Hepatic stellate cell (primary cell): ENCODE results near the gene GPC6.
A peak's percentile ranks its signal among the peaks of the same experiment; 100 is the strongest.

ENCODE experiments used
- DNase-seq: peaks from one replicate; pipeline ENCODE4 v3.0.0; 2011; ENCODE audit warnings: low spot score

GPC6 gene

GRCh38 chr13:93848247-93848646, 621.6 kb downstream of the GPC6 start:
- no peak for DNase-seq

- no peak for DNase-seq
Observed at GRCh38 chr13:93851236-93851635, 624.6 kb downstream of the GPC6 start.

GRCh38 chr13:93853912-93854311, 627.3 kb downstream of the GPC6 start:
- DNase-seq, result no peak

- no peak for DNase-seq
Observed at GRCh38 chr13:93857126-93857525, 630.5 kb downstream of the GPC6 start.

- DNase-seq, result no peak
Observed at GRCh38 chr13:93859716-93860115, 633.1 kb downstream of the GPC6 start.

- peak; percentile 1 for DNase-seq
Observed at GRCh38 chr13:93861818-93862217, 635.2 kb downstream of the GPC6 start.

GRCh38 chr13:93862259-93862658, 635.7 kb downstream of the GPC6 start:
- no peak for DNase-seq

GRCh38 chr13:93865235-93865634, 638.6 kb downstream of the GPC6 start:
- DNase-seq, result no peak

GRCh38 chr13:93867481-93867880, 640.9 kb downstream of the GPC6 start:
- no peak for DNase-seq

- no peak for DNase-seq
Observed at GRCh38 chr13:93872376-93872775, 645.8 kb downstream of the GPC6 start.

- no peak for DNase-seq
Observed at GRCh38 chr13:93872786-93873347, 646.3 kb downstream of the GPC6 start.

GRCh38 chr13:93875547-93875946, 648.9 kb downstream of the GPC6 start:
- DNase-seq, result no peak

GRCh38 chr13:93876236-93876635, 649.6 kb downstream of the GPC6 start:
- no peak for DNase-seq

- no peak for DNase-seq
Observed at GRCh38 chr13:93878675-93879074, 652.1 kb downstream of the GPC6 start.

- DNase-seq, result no peak
Observed at GRCh38 chr13:93881411-93881810, 654.8 kb downstream of the GPC6 start.

- no peak for DNase-seq
Observed at GRCh38 chr13:93882086-93882651, 655.6 kb downstream of the GPC6 start.

- no peak for DNase-seq
Observed at GRCh38 chr13:93889430-93889951, 662.9 kb downstream of the GPC6 start.

- no peak for DNase-seq
Observed at GRCh38 chr13:93899981-93900380, 673.4 kb downstream of the GPC6 start.

- DNase-seq, result peak; percentile 16
Observed at GRCh38 chr13:93900731-93901130, 674.1 kb downstream of the GPC6 start.

GRCh38 chr13:93903909-93904308, 677.3 kb downstream of the GPC6 start:
- no peak for DNase-seq

GRCh38 chr13:93915269-93915809, 688.7 kb downstream of the GPC6 start:
- no peak for DNase-seq

- DNase-seq, result no peak
Observed at GRCh38 chr13:93922063-93922855, 695.7 kb downstream of the GPC6 start.

- DNase-seq, result no peak
Observed at GRCh38 chr13:93925990-93926389, 699.4 kb downstream of the GPC6 start.
